ENCODE results near the gene PPM1H.

DNA sequence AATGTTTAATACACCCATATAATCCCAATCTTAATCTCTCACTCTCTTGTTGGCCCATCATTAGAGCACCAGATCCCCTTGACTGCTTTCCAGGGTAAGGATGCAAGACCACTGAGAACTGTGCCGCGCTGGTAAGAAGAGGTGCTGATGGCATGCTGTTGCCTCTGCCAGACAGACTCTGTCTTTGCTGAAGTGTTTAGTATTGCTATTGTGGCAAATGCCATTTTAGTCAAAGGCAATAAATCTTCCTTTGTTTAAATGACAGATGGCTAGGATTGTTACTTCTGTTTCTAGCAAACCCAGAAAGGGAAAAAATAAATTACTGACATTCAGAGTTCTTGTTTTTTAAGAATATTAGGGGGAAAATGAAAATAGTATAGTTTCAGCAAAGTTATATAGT lies 316.0 kb downstream of the PPM1H start:
- TF ChIP-seq, protein P1, sequence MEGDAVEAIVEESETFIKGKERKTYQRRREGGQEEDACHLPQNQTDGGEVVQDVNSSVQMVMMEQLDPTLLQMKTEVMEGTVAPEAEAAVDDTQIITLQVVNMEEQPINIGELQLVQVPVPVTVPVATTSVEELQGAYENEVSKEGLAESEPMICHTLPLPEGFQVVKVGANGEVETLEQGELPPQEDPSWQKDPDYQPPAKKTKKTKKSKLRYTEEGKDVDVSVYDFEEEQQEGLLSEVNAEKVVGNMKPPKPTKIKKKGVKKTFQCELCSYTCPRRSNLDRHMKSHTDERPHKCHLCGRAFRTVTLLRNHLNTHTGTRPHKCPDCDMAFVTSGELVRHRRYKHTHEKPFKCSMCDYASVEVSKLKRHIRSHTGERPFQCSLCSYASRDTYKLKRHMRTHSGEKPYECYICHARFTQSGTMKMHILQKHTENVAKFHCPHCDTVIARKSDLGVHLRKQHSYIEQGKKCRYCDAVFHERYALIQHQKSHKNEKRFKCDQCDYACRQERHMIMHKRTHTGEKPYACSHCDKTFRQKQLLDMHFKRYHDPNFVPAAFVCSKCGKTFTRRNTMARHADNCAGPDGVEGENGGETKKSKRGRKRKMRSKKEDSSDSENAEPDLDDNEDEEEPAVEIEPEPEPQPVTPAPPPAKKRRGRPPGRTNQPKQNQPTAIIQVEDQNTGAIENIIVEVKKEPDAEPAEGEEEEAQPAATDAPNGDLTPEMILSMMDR (IDR thresholded peaks at IDR 0.05) = no peak
- TF ChIP-seq POLR2A (IDR thresholded peaks at IDR 0.05; ENCODE audit: low read depth) (no peak), POLR2AphosphoS5 (IDR thresholded peaks at IDR 0.05) (no peak), EP300 (IDR thresholded peaks at IDR 0.05) (no peak)
